ENCODE results near the gene TFCP2L1.

- no peak for TF ChIP-seq CTCF (IDR thresholded peaks at IDR 0.05)
- no peak for TF ChIP-seq POLR2A (IDR thresholded peaks at IDR 0.05)
These were observed 10.2 kb upstream of the TFCP2L1 start for GRCh38 chr2:121294881-121295840.
